Testis (tissue), 3 donors: ENCODE data around the gene NDOR1. TPM values are rescaled to one million over a fixed set of nuclear protein-coding genes. Genes with fewer than 3 reads are reported as not detected.

Experiments used
- DNase-seq: peaks from one replicate; pipeline ENCODE4 v3.0.0-alpha.2; 2019
- H3K27ac ChIP-seq, 2 donors: fragments of 200-600 bp; sonication (generic); one replicate each; pipeline ENCODE4 v1.5.1; 2019
- H3K27me3 ChIP-seq: fragments of 200-600 bp; sonication (generic); one replicate; pipeline ENCODE4 v1.5.1; 2019
- H3K36me3 ChIP-seq: fragments of 200-600 bp; sonication (generic); one replicate; pipeline ENCODE4 v1.5.1; 2017; ENCODE audit warnings: low read depth; ENCODE audit errors: missing control alignments
- H3K4me1 ChIP-seq: fragments of 200-600 bp; sonication (generic); one replicate; pipeline ENCODE4 v1.5.1; 2019
- H3K4me3 ChIP-seq, 2 donors: fragments of 200-600 bp; sonication (generic); one replicate each; pipeline ENCODE4 v1.5.1; 2017 to 2019
- H3K9me3 ChIP-seq: fragments of 200-600 bp; sonication (generic); one replicate; pipeline ENCODE4 v1.5.1; 2017
- POLR2A ChIP-seq: fragments of 450-650 bp; IDR thresholded peaks from one replicate; pipeline ENCODE4 v1.6.1; 2017; ENCODE audit warnings: antibody characterized with exemption, mild to moderate bottlenecking, moderate library complexity
- WGBS, 2 donors: methylation state at CpG; one replicate each; pipeline ENCODE4 v1.1.5; 2018; 5-methylcytosine and 5-hydroxymethylcytosine counted together
- intact Hi-C: fragments of 100-400 bp; cut with DNase I; formaldehyde crosslinking; loops from one replicate; pipeline ENCODE4 v1.15.1; 2023; ENCODE audit warnings: low total_unique reads
- polyA plus RNA-seq: library from polyadenylated mRNA; stranded (reverse); fragments of 350-450 nt; fragmentation: Illumina TruSeq; extraction: RNeasy Lipid Tissue Mini Kit (QIAGEN cat#74804); gene quantifications from one replicate; pipeline ENCODE4 v1.2.3, GENCODE V29; 2014; ENCODE audit warnings: low read depth, low replicate concordance; ENCODE audit not compliant: insufficient read depth
- total RNA-seq, 2 donors: library from RNA; depleted of rRNA; stranded (reverse); fragments of >200 nt; gene quantifications; one replicate each; pipeline ENCODE4 v1.2.3, GENCODE V29; 2016
- TF ChIP-seq, protein P1 (sequence below), 3 experiments: fragments of 450-650 bp in 2 of 3; fragments of 200-600 bp in 1 of 3; sonication (generic) in 1 of 3; IDR thresholded peaks; one replicate each; pipeline ENCODE4 v1.5.1; 2016 to 2019; ENCODE audit warnings: antibody characterized with exemption in 3 of 3, mild to moderate bottlenecking in 2 of 3, moderate library complexity in 1 of 3

NDOR1 gene
- total and polyA plus RNA-seq, 3 donors from 2014 or later, result 21.9 to 29.1 (median 27.5) TPM

DNA sequence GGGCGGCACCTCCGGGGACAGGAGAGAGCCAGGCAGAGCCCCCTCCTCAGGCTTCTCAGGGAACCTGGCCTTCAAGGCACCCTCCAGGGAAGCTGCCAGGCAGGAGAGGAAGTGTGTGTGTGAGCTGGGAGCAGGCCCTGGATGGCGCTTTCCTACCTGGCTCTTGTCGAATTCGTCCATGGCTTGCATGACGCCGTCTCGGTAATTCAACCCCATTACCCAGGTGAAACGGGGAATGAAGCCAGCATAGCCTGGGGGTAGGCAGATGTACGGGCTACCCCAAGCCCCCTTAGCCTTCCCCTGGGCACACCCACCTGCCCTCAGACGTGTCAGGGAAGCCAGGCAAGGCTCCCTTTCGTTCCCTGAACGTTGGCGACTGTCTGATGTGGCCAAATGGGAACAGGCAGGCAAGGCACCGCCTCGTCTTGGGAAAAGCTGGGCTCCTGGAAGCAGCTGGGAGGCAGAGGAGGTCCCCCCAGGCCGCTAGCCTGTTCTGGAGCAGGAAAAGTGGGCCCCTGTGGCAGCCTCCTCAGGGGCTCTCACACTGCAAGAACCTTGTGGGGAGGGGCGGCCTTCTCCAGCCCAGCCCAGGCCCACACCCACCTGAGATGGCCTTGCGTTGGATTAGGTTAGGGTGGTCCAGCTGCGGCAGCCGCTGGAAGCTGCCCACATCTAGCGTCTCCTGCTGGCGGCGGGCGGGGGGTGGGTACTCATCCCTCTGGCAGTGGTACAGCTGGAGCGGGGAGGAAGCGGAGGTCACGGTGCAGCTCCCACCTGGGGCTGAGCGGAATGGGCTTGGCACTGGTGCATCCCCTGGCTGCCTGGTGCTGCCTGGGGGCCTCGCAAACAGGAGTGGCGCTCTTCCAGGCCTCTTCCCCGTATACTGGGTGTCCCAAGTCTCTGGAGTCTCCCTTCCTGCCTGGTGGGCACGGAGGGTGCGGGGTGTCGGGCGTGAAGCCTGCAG lies 39.3 kb downstream of the NDOR1 start:
- Histone ChIP-seq H3K36me3 (no peaks in the 10 kb centered on the region), H3K27me3 (no peaks in the 10 kb centered on the region), H3K27ac (no peak overlapping the region), H3K9me3 (no peaks in the 10 kb centered on the region), H3K4me3 (no peak overlapping the region), H3K4me1 (peaks cover 31% of the 10 kb centered on the region)
- no peak for TF ChIP-seq POLR2A
- TF ChIP-seq, protein P1, sequence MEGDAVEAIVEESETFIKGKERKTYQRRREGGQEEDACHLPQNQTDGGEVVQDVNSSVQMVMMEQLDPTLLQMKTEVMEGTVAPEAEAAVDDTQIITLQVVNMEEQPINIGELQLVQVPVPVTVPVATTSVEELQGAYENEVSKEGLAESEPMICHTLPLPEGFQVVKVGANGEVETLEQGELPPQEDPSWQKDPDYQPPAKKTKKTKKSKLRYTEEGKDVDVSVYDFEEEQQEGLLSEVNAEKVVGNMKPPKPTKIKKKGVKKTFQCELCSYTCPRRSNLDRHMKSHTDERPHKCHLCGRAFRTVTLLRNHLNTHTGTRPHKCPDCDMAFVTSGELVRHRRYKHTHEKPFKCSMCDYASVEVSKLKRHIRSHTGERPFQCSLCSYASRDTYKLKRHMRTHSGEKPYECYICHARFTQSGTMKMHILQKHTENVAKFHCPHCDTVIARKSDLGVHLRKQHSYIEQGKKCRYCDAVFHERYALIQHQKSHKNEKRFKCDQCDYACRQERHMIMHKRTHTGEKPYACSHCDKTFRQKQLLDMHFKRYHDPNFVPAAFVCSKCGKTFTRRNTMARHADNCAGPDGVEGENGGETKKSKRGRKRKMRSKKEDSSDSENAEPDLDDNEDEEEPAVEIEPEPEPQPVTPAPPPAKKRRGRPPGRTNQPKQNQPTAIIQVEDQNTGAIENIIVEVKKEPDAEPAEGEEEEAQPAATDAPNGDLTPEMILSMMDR (IDR thresholded peaks at IDR 0.05), result no peak
- intact Hi-C loops, result no loop called here
- no peak for DNase-seq
- WGBS, 2 donors, result 79 to 90% methylated on average over 6 to 36 of the region's 36 CpGs

DNA sequence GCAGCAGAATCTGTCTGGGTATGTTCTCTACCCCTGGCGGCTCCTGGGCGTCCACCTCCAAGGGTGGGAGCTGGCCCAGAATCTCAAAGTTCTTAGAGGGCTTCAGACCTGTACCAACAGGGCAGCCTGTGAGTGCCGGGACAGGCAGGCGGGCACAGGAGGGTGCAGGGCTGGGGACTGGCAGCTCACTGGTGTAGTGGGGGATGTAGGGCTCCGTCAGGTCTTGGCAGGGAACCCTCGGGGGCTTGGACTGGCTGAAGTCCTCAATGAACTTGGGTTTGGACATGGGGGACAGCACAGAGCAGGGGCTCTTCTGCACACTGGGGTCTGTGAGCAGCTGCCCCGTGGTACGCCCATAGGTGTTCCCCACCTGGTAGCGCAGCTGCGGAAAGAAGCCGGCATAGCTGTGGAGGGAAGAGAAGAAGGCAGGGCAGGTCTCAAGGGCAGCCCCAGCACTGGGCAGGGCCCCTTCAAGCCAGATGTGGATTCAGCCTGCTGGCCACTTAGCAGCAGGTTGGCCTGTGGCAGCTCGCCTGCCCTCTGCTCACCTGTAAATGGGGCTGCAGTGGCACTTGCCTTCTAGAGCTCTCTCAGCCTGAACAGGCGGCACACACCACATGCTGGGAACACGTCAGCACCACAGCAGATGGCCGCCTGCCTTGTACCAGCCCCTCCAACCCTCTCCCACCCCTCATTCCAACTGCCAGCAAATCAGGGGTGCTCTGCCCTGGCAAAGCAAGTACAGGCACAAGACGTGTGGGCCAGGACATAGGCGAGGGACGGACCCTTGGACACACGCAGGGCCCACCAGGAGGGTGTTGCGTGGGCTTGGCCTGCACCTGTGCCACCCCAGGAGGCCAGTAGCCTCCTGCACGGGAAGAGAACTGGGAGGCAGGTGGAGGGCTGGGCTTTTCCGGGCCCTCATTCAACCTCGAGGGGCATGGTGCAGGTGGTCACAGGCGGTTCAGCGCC lies 40.2 kb downstream of the NDOR1 start:
- peaks cover 39% of the 10 kb centered on the region for H3K4me1 ChIP-seq
- H3K4me3 ChIP-seq, result no peak overlapping the region
- intact Hi-C loops, result no loop called here
- no peak overlapping the region for H3K27ac ChIP-seq
- 89 to 94% methylated on average over 18 to 24 of the region's 25 CpGs for WGBS, 2 donors
- DNase-seq, result no peak
- H3K36me3 ChIP-seq, result no peaks in the 10 kb centered on the region
- no peak for TF ChIP-seq POLR2A
- TF ChIP-seq, protein P1 (IDR thresholded peaks at IDR 0.05), result no peak
- no peaks in the 10 kb centered on the region for H3K27me3 ChIP-seq
- no peaks in the 10 kb centered on the region for H3K9me3 ChIP-seq

DNA sequence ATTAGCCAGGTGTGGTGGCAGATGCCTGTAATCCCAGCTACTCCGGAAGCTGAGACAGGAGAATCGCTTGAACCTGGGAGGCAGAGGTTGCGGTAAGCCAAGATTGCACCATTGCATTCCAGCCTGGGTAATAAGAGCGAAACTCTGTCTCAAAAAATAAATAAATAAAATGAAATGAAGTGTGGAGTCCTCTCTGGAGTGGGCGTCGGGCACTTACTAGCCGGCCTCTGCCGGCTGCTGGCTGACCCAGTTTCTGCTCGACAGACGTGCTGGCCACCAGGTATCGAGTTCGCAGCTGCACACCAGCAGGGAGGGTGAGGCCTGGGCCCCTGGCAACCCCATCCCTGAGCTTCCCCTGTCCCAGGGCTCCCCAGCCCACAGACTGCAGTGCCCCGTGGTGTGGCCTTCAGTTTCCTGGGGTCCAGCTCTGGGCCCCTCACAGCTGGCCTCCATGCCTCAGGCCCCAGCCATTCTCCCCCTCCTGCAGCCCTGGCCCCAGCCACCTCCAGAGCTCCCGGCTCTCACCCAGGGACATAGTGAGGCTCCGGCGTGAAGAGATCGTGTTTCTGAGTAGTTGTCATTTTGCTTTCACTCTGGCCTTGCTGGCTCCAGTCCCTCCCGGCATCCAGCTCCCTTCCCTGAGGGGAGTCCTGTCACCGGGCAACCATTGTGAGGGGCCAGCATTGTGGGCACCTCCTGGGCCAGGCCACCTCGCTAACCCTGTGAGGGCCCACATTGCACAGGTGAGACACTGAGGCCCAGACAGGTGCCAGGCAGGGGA lies 41.8 kb downstream of the NDOR1 start:
- Histone ChIP-seq H3K4me3 (no peak overlapping the region), H3K27me3 (no peaks in the 10 kb centered on the region), H3K36me3 (no peaks in the 10 kb centered on the region), H3K27ac (no peak overlapping the region), H3K4me1 (peaks cover 43% of the 10 kb centered on the region), H3K9me3 (no peaks in the 10 kb centered on the region)
- intact Hi-C loops, result no loop called here
- no peak for TF ChIP-seq POLR2A
- TF ChIP-seq, protein P1 (IDR thresholded peaks at IDR 0.05), result no peak
- DNase-seq, result no peak
- 48 to 68% methylated on average over 14 to 20 of the region's 20 CpGs for WGBS, 2 donors

DNA sequence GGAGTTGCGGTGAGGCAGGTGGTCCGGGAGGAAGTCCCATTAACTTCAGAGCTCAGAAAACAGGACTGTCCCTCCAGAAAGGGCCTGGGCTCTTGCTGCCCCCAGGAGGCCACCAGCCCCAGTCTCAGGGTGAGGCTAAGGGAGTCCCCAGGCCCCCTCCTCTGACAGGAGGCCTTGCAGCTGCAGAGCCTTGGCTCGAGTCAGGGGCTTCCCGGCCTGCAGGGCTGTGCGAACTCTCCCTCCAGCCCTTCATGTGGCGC lies 42.3 kb downstream of the NDOR1 start:
- H3K4me1 ChIP-seq, result peaks cover 41% of the 10 kb centered on the region
- no peak overlapping the region for H3K27ac ChIP-seq
- H3K9me3 ChIP-seq, result no peaks in the 10 kb centered on the region
- H3K4me3 ChIP-seq, result no peak overlapping the region
- no peaks in the 10 kb centered on the region for H3K27me3 ChIP-seq
- intact Hi-C loops, result no loop called here
- H3K36me3 ChIP-seq, result no peaks in the 10 kb centered on the region
- DNase-seq, result no peak
- WGBS, 2 donors, result 69 to 81% methylated on average over 2 to 6 of the region's 6 CpGs
- TF ChIP-seq, protein P1 (IDR thresholded peaks at IDR 0.05), result no peak
- TF ChIP-seq POLR2A, result no peak
